ENCODE measurements around the gene HIPK4. TPM values are rescaled to one million over a fixed set of nuclear protein-coding genes. Genes with fewer than 3 reads are reported as not detected.
A peak's percentile ranks its signal among the peaks of the same experiment; 100 is the strongest.

The HIPK4 gene
- total RNA-seq, 1 experiment from 2014 or later = 0.74 TPM

DNA sequence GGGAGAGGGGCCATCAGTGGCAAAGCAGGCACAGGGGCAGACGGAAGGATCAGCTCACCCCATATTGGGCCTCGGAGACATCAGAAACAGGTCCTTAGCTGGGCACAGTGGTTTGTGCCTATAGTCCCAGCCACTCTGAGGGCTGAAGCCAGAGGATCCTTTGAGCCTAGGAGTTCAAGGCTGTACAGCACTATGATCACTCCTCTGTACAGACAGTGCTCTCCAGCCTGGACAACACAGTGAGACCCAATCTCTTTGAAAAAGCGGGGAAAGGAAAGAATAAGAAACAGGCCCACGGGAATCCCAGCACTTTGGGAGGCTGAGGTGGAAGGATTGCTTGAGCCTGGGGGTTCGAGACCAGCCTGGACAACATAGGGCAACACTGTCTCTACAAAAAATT, 29.8 kb upstream of the HIPK4 start (continued):
- TF ChIP-seq POLR2AphosphoS5 (IDR thresholded peaks at IDR 0.05; ENCODE audit: low read depth, low read length) = no peak
- TF ChIP-seq, protein P1, sequence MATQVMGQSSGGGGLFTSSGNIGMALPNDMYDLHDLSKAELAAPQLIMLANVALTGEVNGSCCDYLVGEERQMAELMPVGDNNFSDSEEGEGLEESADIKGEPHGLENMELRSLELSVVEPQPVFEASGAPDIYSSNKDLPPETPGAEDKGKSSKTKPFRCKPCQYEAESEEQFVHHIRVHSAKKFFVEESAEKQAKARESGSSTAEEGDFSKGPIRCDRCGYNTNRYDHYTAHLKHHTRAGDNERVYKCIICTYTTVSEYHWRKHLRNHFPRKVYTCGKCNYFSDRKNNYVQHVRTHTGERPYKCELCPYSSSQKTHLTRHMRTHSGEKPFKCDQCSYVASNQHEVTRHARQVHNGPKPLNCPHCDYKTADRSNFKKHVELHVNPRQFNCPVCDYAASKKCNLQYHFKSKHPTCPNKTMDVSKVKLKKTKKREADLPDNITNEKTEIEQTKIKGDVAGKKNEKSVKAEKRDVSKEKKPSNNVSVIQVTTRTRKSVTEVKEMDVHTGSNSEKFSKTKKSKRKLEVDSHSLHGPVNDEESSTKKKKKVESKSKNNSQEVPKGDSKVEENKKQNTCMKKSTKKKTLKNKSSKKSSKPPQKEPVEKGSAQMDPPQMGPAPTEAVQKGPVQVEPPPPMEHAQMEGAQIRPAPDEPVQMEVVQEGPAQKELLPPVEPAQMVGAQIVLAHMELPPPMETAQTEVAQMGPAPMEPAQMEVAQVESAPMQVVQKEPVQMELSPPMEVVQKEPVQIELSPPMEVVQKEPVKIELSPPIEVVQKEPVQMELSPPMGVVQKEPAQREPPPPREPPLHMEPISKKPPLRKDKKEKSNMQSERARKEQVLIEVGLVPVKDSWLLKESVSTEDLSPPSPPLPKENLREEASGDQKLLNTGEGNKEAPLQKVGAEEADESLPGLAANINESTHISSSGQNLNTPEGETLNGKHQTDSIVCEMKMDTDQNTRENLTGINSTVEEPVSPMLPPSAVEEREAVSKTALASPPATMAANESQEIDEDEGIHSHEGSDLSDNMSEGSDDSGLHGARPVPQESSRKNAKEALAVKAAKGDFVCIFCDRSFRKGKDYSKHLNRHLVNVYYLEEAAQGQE (IDR thresholded peaks at IDR 0.05; ENCODE audit: low read depth) = no peak
- no peak for TF ChIP-seq EGR1 (IDR thresholded peaks at IDR 0.05; ENCODE audit: low read depth)

DNA sequence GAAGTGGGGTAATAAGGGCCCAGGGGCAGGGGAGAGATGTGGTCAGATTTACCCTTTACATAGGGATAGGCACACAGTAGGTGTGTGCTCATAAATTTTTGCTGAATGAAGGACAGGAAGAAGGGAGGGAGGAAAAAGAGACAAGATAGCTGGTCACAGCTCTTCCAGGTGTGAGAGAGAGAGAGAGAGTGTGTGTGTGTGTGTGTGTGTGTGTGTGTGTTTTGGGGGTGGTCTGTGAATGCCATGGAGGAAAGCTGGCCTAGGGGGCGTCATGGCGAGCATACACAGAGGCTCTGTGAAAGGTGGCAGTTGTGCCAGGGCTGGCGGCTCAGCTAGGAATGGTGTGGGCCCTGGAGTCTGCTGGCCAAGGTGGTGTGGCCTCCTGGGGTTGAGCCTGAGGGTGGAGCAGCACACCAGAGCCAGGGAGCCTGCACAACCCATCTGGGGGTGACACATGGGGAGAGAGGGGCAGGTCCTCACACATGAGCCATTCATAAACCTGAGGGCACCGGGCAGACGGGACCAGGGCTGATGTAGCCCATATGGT, 29.2 kb upstream of the HIPK4 start:
- peaks cover 5 to 13% of the 10 kb centered on the region in 2 experiments; a peak in 2 of 4 replicates for H3K36me3 ChIP-seq (ENCODE audit: control insufficient read depth in 1 of 2, insufficient read depth in 2 of 2, low read length in 2 of 2)
- H3K79me2 ChIP-seq (ENCODE audit: insufficient read depth, low read length) = peaks cover 23% of the 10 kb centered on the region
- ChIA-PET RAD21 (ENCODE audit: low non-redundant PET in 1 of 2, low total read pairs in 2 of 2, uncharacterized antibody in 2 of 2, unreplicated experiment in 2 of 2) (no interaction called here), POLR2A (interaction anchor here (0.6 to 2.4 kb wide), 3 partner anchors 8 to 194 kb away, joined by 3 to 14 read pairs (median 3); no protein-coding TSS in a partner anchor), CTCF (interaction anchor here (0.8 kb wide), 1 partner anchor 114 kb away, joined by 3 read pairs; no protein-coding TSS in a partner anchor)
- no peak overlapping the region for H3K4me3 ChIP-seq (replicated peaks in 1 of 2; ENCODE audit: low read depth in 1 of 2, low read length in 2 of 2)
- no peak overlapping the region for H2AFZ ChIP-seq (ENCODE audit: low read depth, low read length, poor library complexity, severe bottlenecking)
- BruUV-seq (replicated peaks) = no TSS peak
- ATAC-seq = no peak
- H3K4me1 ChIP-seq (ENCODE audit: control insufficient read depth in 1 of 2, insufficient read depth in 2 of 2, low read length in 2 of 2) = peaks cover 47 to 90% of the 10 kb centered on the region in 2 experiments
- no peaks in the 10 kb centered on the region for H3K9me3 ChIP-seq (ENCODE audit: control insufficient read depth in 1 of 2, insufficient read depth in 1 of 2, low read depth in 1 of 2, low read length in 2 of 2)
- H3K27me3 ChIP-seq (ENCODE audit: insufficient read depth, low read length) = no peaks in the 10 kb centered on the region
- peak overlapping the region; percentile 48 for H3K27ac ChIP-seq (ENCODE audit: low read depth, low read length)
- H3K4me2 ChIP-seq (ENCODE audit: low read length) = 0 out of 2 replicates have a peak overlapping the region, but pooled peaks have one; percentile 5
- no peak overlapping the region; the same call in 1 of the 2 replicates for H3K9ac ChIP-seq (ENCODE audit: low read length)
- H3K9me2 ChIP-seq (ENCODE audit: insufficient read depth) = no peaks in the 10 kb centered on the region
- DNase-seq (ENCODE audit: low read depth, low spot score) = no peak
- intact Hi-C loops (cut with micrococcal nuclease) = no loop called here
- no peaks in the 10 kb centered on the region for H4K20me1 ChIP-seq (ENCODE audit: insufficient read depth)
- TF ChIP-seq, protein P2, sequence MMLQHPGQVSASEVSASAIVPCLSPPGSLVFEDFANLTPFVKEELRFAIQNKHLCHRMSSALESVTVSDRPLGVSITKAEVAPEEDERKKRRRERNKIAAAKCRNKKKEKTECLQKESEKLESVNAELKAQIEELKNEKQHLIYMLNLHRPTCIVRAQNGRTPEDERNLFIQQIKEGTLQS (IDR thresholded peaks at IDR 0.05) = no peak
- no peak for TF ChIP-seq POLR2A (IDR thresholded peaks at IDR 0.05; ENCODE audit: borderline replicate concordance, extremely low read depth, insufficient read depth, insufficient read length)
- TF ChIP-seq, protein P1 (IDR thresholded peaks at IDR 0.05; ENCODE audit: low read depth) = no peak
- no peak for TF ChIP-seq EZH2phosphoT487 (IDR thresholded peaks at IDR 0.05; ENCODE audit: borderline replicate concordance)
- no peak for TF ChIP-seq TCF7L2 (IDR thresholded peaks at IDR 0.05; ENCODE audit: borderline replicate concordance, extremely low read depth, insufficient read depth, insufficient read length)
- no peak for TF ChIP-seq CBX3 (IDR thresholded peaks at IDR 0.05; ENCODE audit: low read depth)
- TF ChIP-seq, protein P3, sequence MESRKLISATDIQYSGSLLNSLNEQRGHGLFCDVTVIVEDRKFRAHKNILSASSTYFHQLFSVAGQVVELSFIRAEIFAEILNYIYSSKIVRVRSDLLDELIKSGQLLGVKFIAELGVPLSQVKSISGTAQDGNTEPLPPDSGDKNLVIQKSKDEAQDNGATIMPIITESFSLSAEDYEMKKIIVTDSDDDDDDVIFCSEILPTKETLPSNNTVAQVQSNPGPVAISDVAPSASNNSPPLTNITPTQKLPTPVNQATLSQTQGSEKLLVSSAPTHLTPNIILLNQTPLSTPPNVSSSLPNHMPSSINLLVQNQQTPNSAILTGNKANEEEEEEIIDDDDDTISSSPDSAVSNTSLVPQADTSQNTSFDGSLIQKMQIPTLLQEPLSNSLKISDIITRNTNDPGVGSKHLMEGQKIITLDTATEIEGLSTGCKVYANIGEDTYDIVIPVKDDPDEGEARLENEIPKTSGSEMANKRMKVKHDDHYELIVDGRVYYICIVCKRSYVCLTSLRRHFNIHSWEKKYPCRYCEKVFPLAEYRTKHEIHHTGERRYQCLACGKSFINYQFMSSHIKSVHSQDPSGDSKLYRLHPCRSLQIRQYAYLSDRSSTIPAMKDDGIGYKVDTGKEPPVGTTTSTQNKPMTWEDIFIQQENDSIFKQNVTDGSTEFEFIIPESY (IDR thresholded peaks at IDR 0.05; ENCODE audit: extremely low read depth, insufficient replicate concordance, low read length) = no peak
- TF ChIP-seq SRF (IDR thresholded peaks at IDR 0.05; ENCODE audit: low read depth) = no peak
- TF ChIP-seq CEBPB (IDR thresholded peaks at IDR 0.05; ENCODE audit: low read depth) = no peak
- TF ChIP-seq FOSL1 (IDR thresholded peaks at IDR 0.05; ENCODE audit: low read depth) = no peak
- TF ChIP-seq ZFX (IDR thresholded peaks at IDR 0.05) = no peak
- no peak for TF ChIP-seq JUND (IDR thresholded peaks at IDR 0.05)
- TF ChIP-seq SP1 (IDR thresholded peaks at IDR 0.05; ENCODE audit: low read depth) = no peak

Measured in HCT116 (cell line).